CD4-positive, alpha-beta T cell treated with Interleukin-4 for 1 hour (primary cell): Measurements from ENCODE around the gene IFI35.
A peak's percentile ranks its signal among the peaks of the same experiment; 100 is the strongest.
"Not testable (repeated sequence)": the region's sequence is repeated elsewhere in the genome, so short reads cannot be mapped to it uniquely, and the experiment has no call there.

Experiments used
- DNase-seq, 2 donors: peaks; one replicate each; pipeline ENCODE4 v3.0.0-alpha.2; 2020 to 2022

Gene IFI35

GRCh38 chr17:43024407-43025289 lies 18.1 kb downstream of the IFI35 start, which contains the start of gene RND2:
Gene RND2 (plus strand): TSS chr17:43025231. CDS start chr17:43025348, 117 bp downstream.
- peak; percentile 88 to 90 for DNase-seq

- DNase-seq: no peak
Measured at GRCh38 chr17:43025290-43025657, 18.7 kb downstream of the IFI35 start.

- DNase-seq: no peak
Measured at GRCh38 chr17:43025766-43026537, 19.4 kb downstream of the IFI35 start.

GRCh38 chr17:43026595-43026994 lies 20.0 kb downstream of the IFI35 start:
- DNase-seq: no peak

GRCh38 chr17:43027091-43028032 lies 20.8 kb downstream of the IFI35 start:
- DNase-seq: no peak

- DNase-seq: no peak
Measured at GRCh38 chr17:43028221-43028861, 21.8 kb downstream of the IFI35 start.

- DNase-seq: no peak
Measured at GRCh38 chr17:43030137-43030767, 23.7 kb downstream of the IFI35 start.

GRCh38 chr17:43031666-43032065 lies 25.1 kb downstream of the IFI35 start:
- no peak for DNase-seq

GRCh38 chr17:43033948-43034881 lies 27.6 kb downstream of the IFI35 start:
- no peak for DNase-seq

- DNase-seq: no peak
Measured at GRCh38 chr17:43034894-43035293, 28.3 kb downstream of the IFI35 start.

- DNase-seq: no peak
Measured at GRCh38 chr17:43039646-43040045, 33.1 kb downstream of the IFI35 start.

GRCh38 chr17:43040655-43041054 lies 34.1 kb downstream of the IFI35 start:
- DNase-seq: no peak

GRCh38 chr17:43042025-43042628 lies 35.5 kb downstream of the IFI35 start:
- no peak for DNase-seq

GRCh38 chr17:43043307-43043706 lies 36.7 kb downstream of the IFI35 start:
- no peak for DNase-seq

- no peak for DNase-seq
Measured at GRCh38 chr17:43044024-43044423, 37.4 kb downstream of the IFI35 start.

GRCh38 chr17:43051969-43052368 lies 45.4 kb downstream of the IFI35 start:
- no peak for DNase-seq

- not testable (repeated sequence) for DNase-seq
Measured at GRCh38 chr17:43053008-43053407, 46.4 kb downstream of the IFI35 start.

GRCh38 chr17:43056051-43056450 lies 49.5 kb downstream of the IFI35 start:
- DNase-seq: no peak

GRCh38 chr17:43062984-43063638 lies 56.5 kb downstream of the IFI35 start:
- no peak for DNase-seq
